Muscle of arm (tissue), 12 donors: Measurements from ENCODE around the gene HEATR5B. TPM values are rescaled to one million over a fixed set of nuclear protein-coding genes. Genes with fewer than 3 reads are reported as not detected.
"Not testable (repeated sequence)": the region's sequence is repeated elsewhere in the genome, so short reads cannot be mapped to it uniquely, and the experiment has no call there.

Experiments
- DNase-seq: peaks from one replicate; pipeline ENCODE4 v3.0.0-alpha.2; 2013
- polyA plus RNA-seq, 12 donors: library from polyadenylated mRNA; unstranded; fragments of 120-200 nt; gene quantifications; one replicate each; pipeline ENCODE4 v1.2.1, GENCODE V29; 2013; ENCODE audit not compliant: insufficient read length in 12 of 12

The HEATR5B gene
- polyA plus RNA-seq, 12 donors, result 12.1 to 20.3 (median 15.9) TPM; not detected in 1

- no peak for DNase-seq
Measured at GRCh38 chr2:36988008-36988407, 96.2 kb downstream of the HEATR5B start.

- no peak for DNase-seq
Measured at GRCh38 chr2:36982467-36982866, 101.7 kb downstream of the HEATR5B start.

DNA sequence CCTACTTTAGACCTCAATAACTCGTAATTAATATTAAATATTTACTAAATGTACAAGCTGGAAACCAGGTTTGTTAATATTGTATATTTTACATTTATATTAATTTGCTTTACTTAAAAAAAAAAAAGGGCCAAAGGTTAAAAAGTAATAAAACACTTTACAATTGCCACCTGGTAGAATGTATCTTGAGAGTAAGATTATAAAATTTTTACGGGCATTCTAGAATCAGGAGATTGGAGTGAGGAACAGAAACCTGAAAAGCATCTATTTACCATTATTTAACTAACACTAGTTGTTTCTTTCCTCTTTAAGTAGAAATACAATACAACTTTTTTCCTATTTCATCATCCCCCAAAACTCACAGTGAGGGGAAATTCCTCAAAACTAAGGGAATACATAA, 102.3 kb downstream of the HEATR5B start:
- no peak for DNase-seq

- DNase-seq, result not testable (repeated sequence)
Measured at GRCh38 chr2:36979007-36979406, 105.2 kb downstream of the HEATR5B start.

GRCh38 chr2:36976065-36976464, 108.1 kb downstream of the HEATR5B start:
- no peak for DNase-seq

GRCh38 chr2:36975306-36975705, 108.9 kb downstream of the HEATR5B start:
- DNase-seq, result no peak

GRCh38 chr2:36973320-36973719, 110.9 kb downstream of the HEATR5B start:
- DNase-seq, result no peak

DNA sequence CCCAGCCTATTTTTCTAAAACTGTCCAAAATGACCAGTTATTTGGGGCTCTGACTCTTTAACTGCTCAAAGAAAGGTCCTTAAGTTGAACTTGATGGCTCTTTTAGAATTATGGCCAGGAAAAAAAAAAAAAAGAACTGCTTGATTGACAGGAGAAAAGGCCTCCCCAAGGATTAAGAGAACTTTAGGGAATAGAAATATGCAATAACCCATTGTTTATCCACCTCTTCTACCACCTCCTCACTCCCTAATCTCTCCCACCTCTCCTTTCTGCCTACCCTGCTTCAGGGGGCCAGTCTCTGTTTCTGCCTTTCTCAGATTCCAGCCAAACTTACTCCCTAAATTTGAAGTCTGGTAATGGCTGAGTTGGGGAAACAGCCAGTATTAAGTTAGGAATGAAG, 112.2 kb downstream of the HEATR5B start:
- no peak for DNase-seq

- peak; percentile 6 for DNase-seq
Measured at GRCh38 chr2:36967236-36967876, 116.8 kb downstream of the HEATR5B start.

DNA sequence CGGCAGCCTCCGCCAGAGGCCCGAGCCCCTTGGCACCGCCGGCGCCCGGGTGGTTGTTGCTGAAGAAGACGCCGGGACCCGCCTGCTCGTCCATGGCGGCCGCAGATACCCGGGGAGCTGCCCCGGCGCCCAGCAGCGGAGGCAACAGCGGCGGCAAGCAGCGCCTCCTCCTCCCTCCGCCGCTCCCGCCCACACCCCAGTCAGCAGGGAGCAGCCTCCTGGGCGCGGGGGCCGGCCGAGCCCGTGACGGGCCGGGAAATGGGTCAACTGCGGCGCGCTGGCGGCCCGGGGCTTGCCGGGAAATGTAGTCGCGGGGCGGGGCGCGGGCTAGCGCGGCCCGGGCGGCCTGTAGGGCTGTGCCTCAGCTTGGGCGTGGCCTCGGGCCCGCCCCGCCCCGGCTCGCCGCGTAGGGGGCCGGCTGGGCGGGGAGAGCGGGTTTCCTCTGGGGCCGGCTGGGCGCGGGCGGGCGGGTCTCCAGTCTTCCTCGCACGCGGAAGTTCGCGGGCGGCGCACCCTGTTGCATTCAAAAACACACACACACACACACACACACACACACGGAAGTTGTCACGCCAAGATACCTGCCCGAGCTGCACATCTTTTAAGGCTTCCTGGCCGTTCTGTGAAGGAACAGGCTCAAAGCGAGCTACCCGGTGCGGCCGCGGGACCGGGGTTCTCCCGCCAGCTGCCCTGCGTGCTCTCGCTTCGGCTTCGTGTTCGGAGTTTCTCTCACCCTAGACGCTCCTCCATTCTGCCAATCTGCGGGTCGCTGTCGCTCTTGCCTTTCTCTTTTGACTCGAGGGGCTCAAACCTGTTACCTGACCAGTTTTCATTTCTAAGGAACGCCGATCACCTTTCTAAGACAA, 117.6 kb downstream of the HEATR5B start, which contains the start of gene STRN:
STRN (minus strand) TSS at position 167 of the 866 bp plus-strand sequence; CDS start at position 94, 73 bp downstream.
- peak; percentile 95 for DNase-seq

DNA sequence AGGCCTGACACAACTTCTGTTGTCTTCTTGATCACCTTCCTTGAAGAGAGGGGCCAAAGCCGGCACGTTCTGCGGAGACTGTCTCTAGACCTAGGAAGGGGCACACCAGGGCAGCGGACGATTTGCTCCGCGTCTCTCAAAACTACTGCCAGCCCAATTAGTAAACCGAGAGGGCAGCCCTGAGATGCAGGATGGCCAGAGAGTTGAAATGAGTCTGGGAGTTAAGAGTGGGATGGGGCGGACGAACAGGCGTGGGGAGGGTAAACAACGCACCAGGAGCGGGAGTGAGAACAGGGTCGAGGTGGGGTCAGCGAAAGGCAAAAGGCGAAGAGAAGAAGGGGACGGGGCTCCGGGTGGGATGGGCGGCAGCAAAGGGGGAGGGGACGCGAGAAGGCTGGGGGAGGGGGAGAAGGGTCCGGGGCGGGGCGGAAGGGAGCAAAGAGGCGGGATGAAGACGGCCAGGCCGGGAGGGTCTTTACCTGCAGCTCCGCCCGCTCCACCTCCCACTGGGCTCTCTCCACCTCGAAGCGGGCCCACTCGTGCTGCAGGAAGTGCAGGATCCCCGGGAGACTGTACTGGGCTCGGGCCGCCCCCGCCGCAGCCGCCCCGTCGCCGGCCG, 118.3 kb downstream of the HEATR5B start:
- DNase-seq, result peak; percentile 49

DNA sequence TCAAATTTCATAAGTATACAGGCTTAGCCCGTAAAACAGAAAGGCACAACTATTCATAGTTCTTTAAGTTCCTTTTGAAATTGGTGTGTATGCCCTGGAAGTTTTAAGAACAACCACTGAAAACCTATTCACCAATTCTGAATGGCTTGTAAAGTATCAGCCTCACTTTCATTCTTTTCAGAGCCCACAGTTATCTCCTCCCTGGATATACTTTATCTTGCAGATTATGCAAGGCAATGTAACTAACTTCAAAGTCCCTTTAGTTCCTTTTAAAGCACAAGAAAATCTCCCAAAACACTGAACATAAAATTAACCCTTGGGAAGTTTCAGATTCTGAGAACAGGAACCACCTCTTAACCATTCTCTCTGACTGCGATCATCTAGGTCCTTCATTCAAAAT, 119.0 kb downstream of the HEATR5B start:
- peak; percentile 4 for DNase-seq

DNA sequence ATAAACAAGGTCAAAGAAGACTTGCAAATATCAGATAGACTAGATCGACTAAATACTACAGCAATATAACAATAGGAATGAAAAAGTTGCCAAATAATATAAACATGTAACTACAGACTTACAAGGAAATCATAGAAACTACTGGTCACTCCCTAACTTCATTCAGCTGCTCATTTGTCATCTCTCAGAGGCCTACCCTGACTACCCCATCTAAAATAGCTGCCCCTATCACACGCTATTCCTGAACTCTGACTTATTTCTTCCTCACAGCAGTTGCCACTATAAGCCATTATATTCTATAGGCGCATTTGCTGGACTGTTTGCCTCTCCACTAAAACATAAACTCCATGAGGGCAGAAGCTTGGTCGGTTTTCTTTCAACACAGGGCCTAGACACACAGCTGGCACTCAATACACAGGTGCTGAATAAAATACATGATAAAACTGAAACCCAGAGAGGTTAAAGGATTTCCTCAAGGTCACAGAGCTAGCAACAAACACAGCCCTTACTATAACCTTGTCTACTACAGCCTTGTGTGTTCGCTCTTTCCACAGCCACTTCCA, 119.6 kb downstream of the HEATR5B start:
- DNase-seq, result no peak

DNA sequence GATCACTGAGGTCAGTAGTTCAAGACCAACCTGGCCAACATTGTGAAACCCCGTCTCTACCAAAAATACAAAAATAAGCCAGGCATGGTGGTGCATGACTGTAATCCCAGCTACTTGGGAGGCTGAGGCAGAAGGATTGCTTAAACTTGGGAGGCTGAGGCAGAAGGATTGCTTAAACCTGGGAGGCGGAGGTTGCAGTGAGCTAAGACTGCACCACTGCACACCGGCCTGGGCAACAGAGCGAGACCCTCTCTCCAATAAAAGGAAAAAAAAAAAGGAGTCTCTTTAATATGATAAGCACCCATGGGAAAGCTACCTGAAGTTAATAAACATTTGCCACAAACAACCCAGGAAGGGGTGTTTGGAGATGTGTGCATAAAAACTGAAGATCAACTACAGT, 120.4 kb downstream of the HEATR5B start:
- DNase-seq, result no peak

DNA sequence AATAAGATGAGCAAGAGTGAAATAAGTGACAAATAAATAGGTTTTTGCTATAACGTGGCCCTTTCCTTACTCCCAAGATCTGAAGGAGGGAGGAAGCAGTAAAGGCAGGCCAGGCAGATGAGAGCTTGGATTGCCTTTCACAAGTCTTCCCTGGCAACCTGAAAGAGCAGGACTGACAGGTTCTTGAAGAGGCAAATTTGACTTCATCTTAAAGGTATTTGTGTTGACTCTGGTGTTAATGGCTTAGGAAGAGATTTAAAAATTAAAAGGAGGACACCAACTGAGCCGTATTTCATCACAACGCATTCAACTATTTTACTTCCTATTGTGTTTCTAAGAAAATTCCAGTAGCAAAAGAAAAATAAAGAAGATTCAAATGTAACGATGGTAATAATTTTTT, 121.1 kb downstream of the HEATR5B start:
- DNase-seq, result no peak

DNA sequence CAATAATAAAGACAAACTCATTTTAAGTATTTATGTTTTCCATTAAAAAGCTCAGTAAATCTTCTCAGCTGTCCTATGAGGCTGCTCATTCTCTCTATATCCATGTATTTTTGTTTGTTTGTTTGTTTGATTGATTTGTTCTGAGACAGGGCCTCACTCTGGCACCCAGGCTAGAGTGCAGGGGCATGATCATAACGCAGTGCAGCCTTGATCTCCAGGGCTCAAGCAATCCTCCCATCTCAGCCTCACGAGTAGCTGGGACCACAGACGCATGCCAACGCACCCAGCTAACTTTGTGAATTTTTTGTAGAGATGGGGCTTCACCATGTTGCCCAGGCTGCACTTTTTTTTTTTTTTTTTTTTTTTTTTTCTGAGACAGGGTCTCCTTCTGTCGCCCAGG, 123.4 kb downstream of the HEATR5B start:
- no peak for DNase-seq

- DNase-seq, result no peak
Measured at GRCh38 chr2:36960005-36960675, 124.0 kb downstream of the HEATR5B start.

DNA sequence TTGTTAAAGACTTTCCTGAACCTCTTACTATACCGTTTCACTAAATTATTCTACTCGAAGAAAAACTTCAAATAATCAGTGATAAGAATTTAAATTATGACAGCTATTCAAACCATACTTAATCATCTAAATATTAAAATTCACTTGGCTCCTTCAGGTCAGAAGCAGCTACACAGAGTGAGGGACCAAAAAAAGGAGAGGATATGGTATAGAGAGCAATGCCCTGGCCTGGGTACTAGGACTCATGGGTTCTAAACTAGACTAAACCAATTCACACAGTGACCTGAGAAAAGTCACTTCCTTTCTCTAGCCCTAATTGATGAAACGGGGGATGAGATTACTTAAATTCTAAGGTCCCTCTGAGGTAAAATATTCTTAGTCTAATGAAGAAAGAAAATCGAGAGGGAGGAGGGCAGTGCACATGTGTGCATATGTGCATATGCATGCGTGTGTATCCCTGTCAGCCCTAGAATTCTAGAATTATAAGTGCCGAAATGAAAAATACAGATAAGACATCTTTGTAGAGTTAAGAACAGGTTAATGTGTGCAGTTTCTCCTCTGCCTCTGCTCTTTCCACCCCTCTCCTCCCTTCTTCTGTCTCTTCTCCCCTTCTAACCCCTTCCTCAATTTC, 129.1 kb downstream of the HEATR5B start:
- DNase-seq, result no peak

GRCh38 chr2:36952748-36953197, 131.4 kb downstream of the HEATR5B start:
- no peak for DNase-seq

DNA sequence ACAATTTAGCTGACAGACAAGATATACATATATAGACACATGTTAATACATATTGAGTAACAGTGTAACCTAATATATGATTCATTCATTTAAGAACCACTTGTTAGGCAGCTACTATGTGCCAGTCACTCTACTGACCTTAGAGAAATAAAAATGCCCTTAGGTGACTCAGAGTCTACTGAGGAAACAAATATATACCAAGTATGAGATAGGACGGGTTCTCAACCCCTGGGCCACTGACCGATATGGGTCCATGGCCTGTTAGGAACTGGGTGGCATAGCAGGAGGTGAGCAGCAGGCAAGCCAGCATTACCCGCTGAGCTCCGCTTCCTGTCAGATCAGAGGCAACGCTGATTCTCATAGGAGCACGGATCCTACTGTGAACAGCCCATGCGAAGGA, 132.6 kb downstream of the HEATR5B start:
- DNase-seq, result no peak

- DNase-seq, result no peak
Measured at GRCh38 chr2:36951027-36951518, 133.1 kb downstream of the HEATR5B start.
